Left ventricle myocardium inferior (tissue), 1 donor: Measurements from ENCODE around the gene TTLL1. TPM values are rescaled to one million over a fixed set of nuclear protein-coding genes. Genes with fewer than 3 reads are reported as not detected.
A peak's percentile ranks its signal among the peaks of the same experiment; 100 is the strongest.

Source experiments
- DNase-seq: peaks from one replicate; pipeline ENCODE4 v3.0.0-alpha.2; 2020
- H3K27ac ChIP-seq: fragments of 200-600 bp; replicated peaks from 2 replicates; pipeline ENCODE4 v1.8.0; 2021
- H3K27me3 ChIP-seq: fragments of 200-600 bp; 2 replicates; pipeline ENCODE4 v1.8.0; 2021; ENCODE audit warnings: low read depth
- H3K36me3 ChIP-seq: fragments of 200-600 bp; 2 replicates; pipeline ENCODE4 v1.8.0; 2021
- H3K4me1 ChIP-seq: fragments of 200-600 bp; 2 replicates; pipeline ENCODE4 v1.8.0; 2021
- H3K4me3 ChIP-seq: fragments of 200-600 bp; 2 replicates; pipeline ENCODE4 v1.8.0; 2021; ENCODE audit warnings: mild to moderate bottlenecking, moderate library complexity
- H3K9me3 ChIP-seq: fragments of 200-600 bp; replicated peaks from 2 replicates; pipeline ENCODE4 v1.8.0; 2021
- intact Hi-C: fragments of 100-400 bp; cut with micrococcal nuclease; formaldehyde crosslinking; loops from one replicate; pipeline ENCODE4 v1.11.0; 2022
- total RNA-seq: library from RNA; stranded (reverse); fragmentation: NEBNext Ultra II Directional; extraction: Animal tissue kit (Norgen Biotek cat#: 25700); gene quantifications from one replicate; pipeline ENCODE4 v1.2.1, GENCODE V29; 2021
- TF ChIP-seq, protein P1 (sequence below): fragments of 200-600 bp; IDR thresholded peaks from 2 replicates; pipeline ENCODE4 v1.8.0; 2021; ENCODE audit warnings: antibody characterized with exemption, mild to moderate bottlenecking, borderline replicate concordance
- donor health status: DM: no; HTN: yes; CAD: no; lungs with severe emphysema.

The TTLL1 gene
- total RNA-seq, 1 donor from 2014 or later: 8.5 TPM

DNA sequence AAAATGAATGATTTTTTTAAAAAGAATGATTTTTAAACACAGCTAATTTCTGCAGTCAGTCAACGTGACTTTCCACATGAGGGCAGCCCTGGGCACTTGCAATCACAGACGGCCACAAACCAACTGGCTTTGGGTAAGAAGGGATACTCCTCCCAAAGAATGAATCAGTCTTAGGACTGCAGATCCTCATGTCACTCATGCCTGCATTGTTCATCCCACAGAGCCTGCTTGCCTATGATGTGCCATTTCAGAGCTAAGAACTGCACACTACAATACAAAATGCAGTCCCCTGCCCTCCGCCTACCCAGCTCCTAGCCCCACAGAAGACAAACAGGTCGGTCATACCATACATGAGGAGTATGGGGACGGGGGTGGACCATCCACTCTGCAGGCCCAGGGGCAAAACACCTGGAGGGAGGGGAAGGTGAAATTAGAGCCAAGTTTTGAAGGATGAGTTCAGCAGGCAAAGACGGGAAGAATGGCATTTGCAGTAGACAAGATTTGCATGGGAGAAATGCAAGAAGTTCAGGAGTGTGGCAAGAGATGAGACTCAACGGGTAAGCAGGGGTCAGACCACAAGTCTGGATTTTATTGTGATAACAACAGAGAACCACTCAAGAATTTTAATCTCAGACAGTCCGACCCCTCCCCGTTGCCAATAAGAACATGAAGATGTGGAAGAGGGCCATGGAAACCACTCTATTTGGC is 98.9 kb downstream of the TTLL1 start:
- H3K27me3 ChIP-seq: no peaks in the 10 kb centered on the region
- H3K36me3 ChIP-seq: no peaks in the 10 kb centered on the region
- H3K4me1 ChIP-seq: peaks cover 46% of the 10 kb centered on the region
- H3K4me3 ChIP-seq: no peak overlapping the region
- H3K9me3 ChIP-seq: no peaks in the 10 kb centered on the region
- intact Hi-C loops: no loop called here
- no peak overlapping the region for H3K27ac ChIP-seq
- TF ChIP-seq, protein P1, sequence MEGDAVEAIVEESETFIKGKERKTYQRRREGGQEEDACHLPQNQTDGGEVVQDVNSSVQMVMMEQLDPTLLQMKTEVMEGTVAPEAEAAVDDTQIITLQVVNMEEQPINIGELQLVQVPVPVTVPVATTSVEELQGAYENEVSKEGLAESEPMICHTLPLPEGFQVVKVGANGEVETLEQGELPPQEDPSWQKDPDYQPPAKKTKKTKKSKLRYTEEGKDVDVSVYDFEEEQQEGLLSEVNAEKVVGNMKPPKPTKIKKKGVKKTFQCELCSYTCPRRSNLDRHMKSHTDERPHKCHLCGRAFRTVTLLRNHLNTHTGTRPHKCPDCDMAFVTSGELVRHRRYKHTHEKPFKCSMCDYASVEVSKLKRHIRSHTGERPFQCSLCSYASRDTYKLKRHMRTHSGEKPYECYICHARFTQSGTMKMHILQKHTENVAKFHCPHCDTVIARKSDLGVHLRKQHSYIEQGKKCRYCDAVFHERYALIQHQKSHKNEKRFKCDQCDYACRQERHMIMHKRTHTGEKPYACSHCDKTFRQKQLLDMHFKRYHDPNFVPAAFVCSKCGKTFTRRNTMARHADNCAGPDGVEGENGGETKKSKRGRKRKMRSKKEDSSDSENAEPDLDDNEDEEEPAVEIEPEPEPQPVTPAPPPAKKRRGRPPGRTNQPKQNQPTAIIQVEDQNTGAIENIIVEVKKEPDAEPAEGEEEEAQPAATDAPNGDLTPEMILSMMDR: peak; percentile 36
- DNase-seq: no peak

Other genes starting within 250 kb of the TTLL1 start
- 26.9 TPM for gene ARFGAP3, start 232.1 kb downstream of the TTLL1 start, total RNA-seq
- gene PACSIN2, start 74.2 kb downstream of the TTLL1 start, total RNA-seq: 64.8 TPM
- 0.41 TPM for gene BIK, start 21.4 kb upstream of the TTLL1 start, total RNA-seq
- 16.4 TPM for gene MCAT, start 54.0 kb upstream of the TTLL1 start, total RNA-seq
- gene TSPO, start 62.2 kb upstream of the TTLL1 start, total RNA-seq: 128 TPM
- gene TTLL12, start 97.7 kb upstream of the TTLL1 start, total RNA-seq: 12.6 TPM